Measurements from ENCODE around the gene ARAP1.

The ARAP1 gene

GRCh38 chr11:72709478-72710238 lies 42.5 kb downstream of the ARAP1 start:
- Histone ChIP-seq H3K4me1 (ENCODE audit: low read depth, poor library complexity, severe bottlenecking) (no peaks in the 10 kb centered on the region), H3K27ac (no peak overlapping the region), H3K4me2 (no peak overlapping the region), H2AFZ (ENCODE audit: low read depth) (no peak overlapping the region), H3K36me3 (ENCODE audit: insufficient read depth) (no peaks in the 10 kb centered on the region), H3K4me3 (IDR thresholded peaks at IDR 0.05; ENCODE audit: insufficient read depth, low read depth, low read length) (no peak overlapping the region), H3K79me2 (ENCODE audit: insufficient read depth, low read depth) (no peaks in the 10 kb centered on the region), H3K9ac (no peak overlapping the region), H4K20me1 (ENCODE audit: insufficient read depth) (no peaks in the 10 kb centered on the region), H3K27me3 (ENCODE audit: insufficient read depth, low read depth) (no peaks in the 10 kb centered on the region)
- TF ChIP-seq CTCF (conservative IDR thresholded peaks at IDR 0.05; ENCODE audit: low read depth, low read length), result no peak

- H3K9ac ChIP-seq, result no peak overlapping the region
- no peaks in the 10 kb centered on the region for H3K4me1 ChIP-seq (ENCODE audit: low read depth, poor library complexity, severe bottlenecking)
- H2AFZ ChIP-seq (ENCODE audit: low read depth), result no peak overlapping the region
- H3K79me2 ChIP-seq (ENCODE audit: insufficient read depth, low read depth), result no peaks in the 10 kb centered on the region
- H3K4me2 ChIP-seq, result no peak overlapping the region
- no peaks in the 10 kb centered on the region for H3K27me3 ChIP-seq (ENCODE audit: insufficient read depth, low read depth)
- no peak overlapping the region for H3K27ac ChIP-seq
- no peaks in the 10 kb centered on the region for H4K20me1 ChIP-seq (ENCODE audit: insufficient read depth)
- H3K4me3 ChIP-seq (IDR thresholded peaks at IDR 0.05; ENCODE audit: insufficient read depth, low read depth, low read length), result no peak overlapping the region
- TF ChIP-seq CTCF (conservative IDR thresholded peaks at IDR 0.05; ENCODE audit: low read depth, low read length), result no peak
- H3K36me3 ChIP-seq (ENCODE audit: insufficient read depth), result no peaks in the 10 kb centered on the region
Observed at GRCh38 chr11:72707032-72707431, 45.2 kb downstream of the ARAP1 start.

- Histone ChIP-seq H3K4me3 (IDR thresholded peaks at IDR 0.05; ENCODE audit: insufficient read depth, low read depth, low read length) (no peak overlapping the region), H3K27ac (no peak overlapping the region), H3K4me1 (ENCODE audit: low read depth, poor library complexity, severe bottlenecking) (no peaks in the 10 kb centered on the region), H3K79me2 (ENCODE audit: insufficient read depth, low read depth) (no peaks in the 10 kb centered on the region), H3K9ac (no peak overlapping the region), H3K36me3 (ENCODE audit: insufficient read depth) (no peaks in the 10 kb centered on the region), H4K20me1 (ENCODE audit: insufficient read depth) (no peaks in the 10 kb centered on the region), H3K4me2 (no peak overlapping the region), H3K27me3 (ENCODE audit: insufficient read depth, low read depth) (no peaks in the 10 kb centered on the region), H2AFZ (ENCODE audit: low read depth) (no peak overlapping the region)
- TF ChIP-seq CTCF (conservative IDR thresholded peaks at IDR 0.05; ENCODE audit: low read depth, low read length), result no peak
Observed at GRCh38 chr11:72706579-72706978, 45.6 kb downstream of the ARAP1 start.

GRCh38 chr11:72705442-72706365 lies 46.5 kb downstream of the ARAP1 start:
- no peak overlapping the region for H2AFZ ChIP-seq (ENCODE audit: low read depth)
- TF ChIP-seq CTCF (conservative IDR thresholded peaks at IDR 0.05; ENCODE audit: low read depth, low read length), result no peak
- no peak overlapping the region for H3K4me2 ChIP-seq
- H3K4me3 ChIP-seq (IDR thresholded peaks at IDR 0.05; ENCODE audit: insufficient read depth, low read depth, low read length), result no peak overlapping the region
- no peaks in the 10 kb centered on the region for H3K4me1 ChIP-seq (ENCODE audit: low read depth, poor library complexity, severe bottlenecking)
- H4K20me1 ChIP-seq (ENCODE audit: insufficient read depth), result no peaks in the 10 kb centered on the region
- no peaks in the 10 kb centered on the region for H3K27me3 ChIP-seq (ENCODE audit: insufficient read depth, low read depth)
- H3K27ac ChIP-seq, result no peak overlapping the region
- no peaks in the 10 kb centered on the region for H3K36me3 ChIP-seq (ENCODE audit: insufficient read depth)
- no peaks in the 10 kb centered on the region for H3K79me2 ChIP-seq (ENCODE audit: insufficient read depth, low read depth)
- no peak overlapping the region for H3K9ac ChIP-seq

Measured in KMS-11 (cell line).